H1 (cell line): ENCODE data around the gene NRXN2. TPM values are rescaled to one million over a fixed set of nuclear protein-coding genes. Genes with fewer than 3 reads are reported as not detected.

ENCODE experiments used
- CHD7 ChIP-seq: fragments of 300-600 bp; sonication (generic); IDR thresholded peaks from 2 replicates; pipeline ENCODE4 v1.7.1; 2012; ENCODE audit warnings: low read length, moderate library complexity, mild to moderate bottlenecking, inconsistent platforms; ENCODE audit not compliant: insufficient replicate concordance
- HDAC2 ChIP-seq, 2 experiments: fragments of 300-600 bp in 1 of 2; sonication (generic) in 1 of 2; IDR thresholded peaks; 2 replicates each; pipeline ENCODE4 v1.6.1; 2011 to 2012; ENCODE audit warnings: low read depth in 2 of 2, low read length in 2 of 2, mild to moderate bottlenecking in 2 of 2, moderate library complexity in 2 of 2, borderline replicate concordance in 1 of 2, inconsistent platforms in 1 of 2
- KDM1A ChIP-seq: fragments of 200-600, 300-600 bp; sonication (generic); IDR thresholded peaks from 2 replicates; pipeline ENCODE4 v1.7.1; 2016; ENCODE audit warnings: mild to moderate bottlenecking, low read length, borderline replicate concordance
- RFX5 ChIP-seq: IDR thresholded peaks from 2 replicates; pipeline ENCODE4 v1.6.1; 2011; ENCODE audit warnings: low read depth, low read length, improper control_type of control experiment, borderline replicate concordance
- TAF1 ChIP-seq: IDR thresholded peaks from 2 replicates; pipeline ENCODE4 v1.6.1; 2011; ENCODE audit warnings: mild to moderate bottlenecking, low read depth, low read length
- USF2 ChIP-seq: IDR thresholded peaks from 2 replicates; pipeline ENCODE4 v1.6.1; 2011; ENCODE audit warnings: low read length, improper control_type of control experiment
- polyA plus RNA-seq, 7 experiments: library from polyadenylated mRNA; depleted of rRNA in 3 of 7; stranded (reverse) in 5 of 7; unstranded in 2 of 7; fragments of >200 nt in 5 of 7; fragments of 200-250 nt in 2 of 7; gene quantifications; 1 replicate in 5 of 7; 2 replicates in 1 of 7; 4 replicates in 1 of 7; pipeline versions ENCODE4 v1.2.1 to v1.2.3, GENCODE V29; 2011 to 2013; ENCODE audit warnings: missing spikeins in 2 of 7, mixed read lengths in 2 of 7
- total RNA-seq: library from RNA; stranded (reverse); fragmentation: NEBNext Ultra II Directional; extraction: Animal tissue kit (Norgen Biotek cat#: 25700); gene quantifications from 2 replicates; pipeline ENCODE4 v1.2.1, GENCODE V29; 2021

NRXN2 gene
- total and polyA plus RNA-seq, 2 of the 8 experiments (the other 6 are each of a cell fraction or from before 2014, with no cell fraction given): 1.3 to 11.5 TPM

GRCh38 chr11:64638829-64639228 is 84.2 kb downstream of the NRXN2 start (continued):
- TF ChIP-seq KDM1A (no peak), RFX5 (no peak), USF2 (no peak), TAF1 (no peak), CHD7 (no peak), HDAC2 (IDR thresholded peaks at IDR 0.05; ENCODE audit: borderline replicate concordance in 1 of 2, low read depth in 2 of 2, low read length in 2 of 2) (no peak)
